ENCODE results near the gene NRP1. TPM values are rescaled to one million over a fixed set of nuclear protein-coding genes. Genes with fewer than 3 reads are reported as not detected.

NRP1 gene
- total and polyA plus RNA-seq, 8 donors = 79.8 to 203 (median 164) TPM

DNA sequence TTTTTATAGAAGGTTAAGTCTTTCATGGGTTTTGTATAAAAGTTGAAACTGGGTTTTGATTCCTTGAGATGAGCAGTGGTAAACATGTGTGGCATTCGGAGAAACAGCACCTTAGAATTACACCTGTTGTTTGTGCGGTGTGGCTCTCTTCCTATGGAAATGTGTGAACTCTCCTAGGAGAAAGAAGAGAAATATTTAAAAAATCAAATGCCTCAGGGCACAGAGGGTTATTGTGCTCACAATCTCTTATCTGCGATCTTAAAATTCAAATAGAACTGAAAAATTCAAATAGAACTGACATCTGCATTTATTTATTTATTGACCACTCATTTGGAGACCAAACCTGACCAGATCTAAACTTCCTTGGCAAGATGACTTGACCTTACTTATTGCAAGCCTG is 18.1 kb upstream of the NRP1 start:
- intact Hi-C loops (cut with DNase I) = no loop called here
- no peak for TF ChIP-seq CTCF (IDR thresholded peaks at IDR 0.05)
- Histone ChIP-seq H3K36me3 (no peaks in the 10 kb centered on the region), H3K27ac (no peak overlapping the region), H3K27me3 (no peaks in the 10 kb centered on the region), H3K4me3 (no peak overlapping the region), H3K4me1 (no peaks in the 10 kb centered on the region), H3K9me3 (no peaks in the 10 kb centered on the region)
- no peak for DNase-seq
- ATAC-seq = no peak

DNA sequence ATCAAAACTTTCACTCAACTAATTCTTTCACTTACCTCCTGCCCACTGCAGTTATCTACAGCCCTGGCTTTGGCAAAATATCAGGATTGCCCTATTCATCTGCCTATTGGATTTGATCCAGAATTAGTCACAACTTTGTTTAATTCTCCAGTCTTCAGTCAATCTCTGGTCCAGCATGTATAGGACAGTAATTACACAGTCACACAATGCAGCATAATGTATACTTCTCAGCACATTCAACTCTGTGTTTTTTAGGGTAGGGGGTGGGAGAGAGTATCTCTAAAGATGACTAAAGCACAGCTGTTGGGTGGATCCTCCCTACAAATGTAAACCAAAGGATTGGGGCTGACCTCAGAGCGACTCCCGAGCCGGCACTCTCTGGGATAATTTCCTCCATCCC is 17.7 kb upstream of the NRP1 start:
- no peak for DNase-seq
- TF ChIP-seq CTCF (IDR thresholded peaks at IDR 0.05) = no peak

DNA sequence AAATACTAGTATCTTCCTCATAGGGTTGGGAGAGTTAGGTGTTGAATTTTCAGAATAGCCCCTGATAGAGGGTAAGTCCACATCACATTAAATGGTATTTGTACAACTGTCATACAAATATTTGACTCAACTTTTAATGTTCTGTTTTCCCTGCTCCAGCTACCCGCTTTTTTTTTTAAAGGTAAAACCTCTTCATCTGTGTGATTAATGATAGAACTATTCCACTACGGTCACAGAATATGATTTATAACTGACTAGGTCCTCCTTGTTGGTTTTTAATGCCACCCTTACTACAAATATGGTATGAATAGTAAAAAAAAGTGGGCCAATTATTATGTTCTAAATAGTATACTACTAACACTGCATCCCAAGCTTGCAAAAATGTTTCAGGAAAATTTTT is 15.6 kb upstream of the NRP1 start:
- Histone ChIP-seq H3K4me1 (no peaks in the 10 kb centered on the region), H3K36me3 (no peaks in the 10 kb centered on the region), H3K9me3 (no peaks in the 10 kb centered on the region), H3K4me3 (no peak overlapping the region), H3K27ac (no peak overlapping the region), H3K27me3 (no peaks in the 10 kb centered on the region)
- DNase-seq (no peak), ATAC-seq (no peak)
- no peak for TF ChIP-seq CTCF (IDR thresholded peaks at IDR 0.05)
- intact Hi-C loops (cut with DNase I) = no loop called here

More for the DNA sequence above, 17.7 kb upstream of the NRP1 start:
- intact Hi-C loops (cut with DNase I) = no loop called here
- Histone ChIP-seq H3K4me1 (no peaks in the 10 kb centered on the region), H3K4me3 (no peak overlapping the region), H3K36me3 (no peaks in the 10 kb centered on the region), H3K9me3 (no peaks in the 10 kb centered on the region), H3K27me3 (no peaks in the 10 kb centered on the region), H3K27ac (no peak overlapping the region)
- no peak for ATAC-seq

GRCh38 chr10:33349268-33349667 is 14.8 kb upstream of the NRP1 start:
- no peaks in the 10 kb centered on the region for H3K36me3 ChIP-seq
- H3K27ac ChIP-seq = no peak overlapping the region
- TF ChIP-seq CTCF (IDR thresholded peaks at IDR 0.05) = no peak
- no peak overlapping the region for H3K4me3 ChIP-seq
- no peaks in the 10 kb centered on the region for H3K27me3 ChIP-seq
- ATAC-seq (no peak), DNase-seq (no peak)
- intact Hi-C loops (cut with DNase I) = no loop called here
- no peaks in the 10 kb centered on the region for H3K9me3 ChIP-seq
- no peaks in the 10 kb centered on the region for H3K4me1 ChIP-seq

DNA sequence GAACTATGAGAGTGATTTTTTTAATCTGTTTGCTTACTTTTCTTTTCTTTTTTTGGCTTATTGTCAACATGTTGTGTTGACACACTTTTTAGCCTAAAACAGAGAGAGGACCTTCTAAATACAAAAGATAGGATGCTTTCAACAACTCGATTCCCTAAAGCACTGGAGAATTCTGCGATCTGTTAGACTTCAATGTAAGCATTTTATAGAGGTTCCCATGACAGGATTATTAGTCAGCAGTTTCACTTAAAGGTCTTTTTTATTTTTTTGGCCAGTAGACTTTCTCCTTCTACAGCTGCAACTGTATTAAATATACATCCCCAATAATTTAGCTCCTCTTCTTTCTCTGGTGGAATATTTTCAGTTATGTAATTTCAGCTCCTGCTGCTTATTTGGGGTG is 12.7 kb upstream of the NRP1 start:
- Histone ChIP-seq H3K27ac (no peak overlapping the region), H3K4me3 (no peak overlapping the region), H3K9me3 (no peaks in the 10 kb centered on the region), H3K27me3 (no peaks in the 10 kb centered on the region), H3K4me1 (no peaks in the 10 kb centered on the region), H3K36me3 (no peaks in the 10 kb centered on the region)
- TF ChIP-seq CTCF (IDR thresholded peaks at IDR 0.05) = no peak
- no peak for DNase-seq
- intact Hi-C loops (cut with DNase I) = no loop called here
- ATAC-seq = no peak
